ENCODE results near the gene GHSR.

Gene GHSR, protein sequence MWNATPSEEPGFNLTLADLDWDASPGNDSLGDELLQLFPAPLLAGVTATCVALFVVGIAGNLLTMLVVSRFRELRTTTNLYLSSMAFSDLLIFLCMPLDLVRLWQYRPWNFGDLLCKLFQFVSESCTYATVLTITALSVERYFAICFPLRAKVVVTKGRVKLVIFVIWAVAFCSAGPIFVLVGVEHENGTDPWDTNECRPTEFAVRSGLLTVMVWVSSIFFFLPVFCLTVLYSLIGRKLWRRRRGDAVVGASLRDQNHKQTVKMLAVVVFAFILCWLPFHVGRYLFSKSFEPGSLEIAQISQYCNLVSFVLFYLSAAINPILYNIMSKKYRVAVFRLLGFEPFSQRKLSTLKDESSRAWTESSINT

DNA sequence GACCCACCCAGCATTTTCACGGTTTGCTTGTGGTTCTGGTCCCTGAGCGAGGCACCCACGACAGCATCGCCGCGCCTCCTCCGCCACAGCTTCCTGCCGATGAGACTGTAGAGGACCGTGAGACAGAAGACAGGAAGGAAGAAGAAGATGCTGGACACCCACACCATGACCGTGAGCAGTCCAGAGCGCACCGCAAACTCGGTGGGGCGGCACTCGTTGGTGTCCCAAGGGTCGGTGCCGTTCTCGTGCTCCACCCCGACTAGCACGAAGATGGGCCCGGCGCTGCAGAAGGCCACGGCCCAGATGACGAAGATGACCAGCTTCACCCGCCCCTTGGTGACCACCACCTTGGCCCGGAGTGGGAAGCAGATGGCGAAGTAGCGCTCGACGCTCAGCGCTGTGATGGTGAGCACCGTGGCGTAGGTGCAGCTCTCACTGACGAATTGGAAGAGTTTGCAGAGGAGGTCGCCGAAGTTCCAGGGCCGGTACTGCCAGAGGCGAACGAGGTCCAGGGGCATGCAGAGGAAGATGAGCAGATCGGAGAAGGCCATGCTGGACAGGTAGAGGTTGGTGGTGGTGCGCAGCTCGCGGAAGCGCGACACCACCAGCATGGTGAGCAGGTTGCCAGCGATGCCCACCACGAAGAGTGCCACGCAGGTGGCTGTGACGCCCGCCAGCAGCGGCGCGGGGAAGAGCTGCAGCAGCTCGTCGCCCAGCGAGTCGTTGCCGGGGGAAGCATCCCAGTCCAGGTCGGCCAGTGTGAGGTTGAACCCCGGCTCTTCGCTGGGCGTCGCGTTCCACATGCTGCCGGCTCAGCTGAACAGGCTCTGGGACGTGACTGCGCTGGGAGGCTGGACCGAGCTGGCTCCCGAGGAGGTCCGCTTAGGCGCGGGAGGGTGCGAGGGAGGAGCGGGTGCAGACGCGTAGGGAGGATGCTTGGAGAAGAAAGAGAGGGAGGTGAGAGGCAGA lies at the start of gene GHSR:
GHSR (minus strand) TSS at position 846 of the 969 bp plus-strand sequence; CDS start at position 803, 43 bp downstream.
- DNase-seq: no peak

DNA sequence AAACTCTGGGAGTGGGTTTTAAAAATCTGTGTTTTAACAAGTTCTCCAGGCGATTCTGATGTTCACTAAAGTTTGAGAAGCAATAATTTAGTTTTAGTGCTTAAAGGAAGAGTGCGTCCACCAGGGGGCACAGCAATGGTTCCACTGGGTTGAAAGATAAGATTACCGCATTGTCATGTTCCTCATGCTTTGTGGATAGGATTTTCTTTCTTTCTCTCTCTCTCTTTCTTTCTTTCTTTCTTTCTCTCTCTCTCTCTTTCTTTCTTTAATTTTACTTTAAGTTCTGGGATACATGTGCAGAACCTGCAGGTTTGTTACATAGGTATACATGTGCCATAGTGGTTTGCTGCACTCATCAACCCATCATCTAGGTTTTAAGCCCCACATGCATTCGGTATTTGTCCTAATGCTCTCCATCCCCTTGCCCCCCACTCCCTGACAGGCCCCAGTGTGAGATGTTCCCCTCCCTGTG lies 42.0 kb upstream of the GHSR start:
- peak; percentile 90 for DNase-seq

DNA sequence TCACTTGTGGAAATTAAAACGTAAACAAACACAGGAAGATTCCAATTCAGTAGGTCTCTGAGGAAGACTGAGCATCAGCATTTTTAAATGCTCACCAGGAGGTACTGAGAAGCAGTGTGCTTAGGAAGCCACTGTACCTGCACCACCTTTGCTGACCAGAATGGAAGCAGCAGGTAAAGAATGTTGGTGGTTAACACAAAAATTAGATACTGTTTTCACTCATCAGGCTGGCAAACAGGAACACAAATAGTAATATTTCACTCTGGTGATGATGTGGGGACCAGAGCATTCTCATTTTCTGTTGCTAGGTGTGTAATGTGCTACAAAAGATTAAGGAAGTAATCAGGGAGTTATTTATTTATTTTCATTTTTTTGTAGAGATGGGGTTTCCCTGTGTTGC lies 29.9 kb upstream of the GHSR start:
- no peak for DNase-seq

DNA sequence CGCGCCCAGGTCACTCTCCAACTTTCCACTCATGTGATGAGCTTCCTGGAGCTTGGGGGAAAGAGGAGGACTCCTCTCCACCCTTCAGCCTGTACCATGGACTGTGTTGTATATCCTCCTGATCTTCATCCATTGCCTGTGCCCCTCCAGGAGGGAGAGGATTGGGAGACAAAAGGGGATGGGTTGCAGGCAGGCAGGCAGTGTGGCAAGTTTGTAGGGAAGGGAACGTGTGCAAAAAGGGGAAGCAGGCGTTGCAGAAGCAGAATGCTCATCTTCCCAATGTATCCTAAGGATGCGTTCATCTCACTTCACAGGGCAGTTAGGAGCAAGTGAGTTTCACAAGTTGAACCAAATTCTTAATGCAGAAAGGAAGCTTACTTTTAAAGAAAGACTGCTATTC lies 28.1 kb upstream of the GHSR start:
- peak; percentile 60 for DNase-seq

DNA sequence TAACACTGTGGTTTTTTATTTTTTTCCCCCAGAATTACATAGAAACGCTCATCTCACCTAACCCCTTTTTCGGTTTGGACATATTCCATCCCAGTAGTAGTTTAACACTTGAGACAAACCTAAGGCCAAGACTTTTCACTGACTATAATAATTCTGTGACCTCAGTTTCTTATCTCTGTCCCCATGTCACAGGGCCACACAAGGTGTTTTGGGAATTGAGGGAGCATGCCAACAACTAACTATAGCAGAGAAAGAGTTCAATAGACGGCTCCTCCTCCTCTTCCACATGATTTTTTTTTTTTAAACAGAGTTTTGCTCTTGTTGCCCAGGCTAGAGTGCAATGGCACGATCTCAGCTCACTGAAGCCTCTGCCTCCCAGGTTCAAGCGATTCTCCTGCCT lies 27.4 kb upstream of the GHSR start:
- DNase-seq: no peak

DNA sequence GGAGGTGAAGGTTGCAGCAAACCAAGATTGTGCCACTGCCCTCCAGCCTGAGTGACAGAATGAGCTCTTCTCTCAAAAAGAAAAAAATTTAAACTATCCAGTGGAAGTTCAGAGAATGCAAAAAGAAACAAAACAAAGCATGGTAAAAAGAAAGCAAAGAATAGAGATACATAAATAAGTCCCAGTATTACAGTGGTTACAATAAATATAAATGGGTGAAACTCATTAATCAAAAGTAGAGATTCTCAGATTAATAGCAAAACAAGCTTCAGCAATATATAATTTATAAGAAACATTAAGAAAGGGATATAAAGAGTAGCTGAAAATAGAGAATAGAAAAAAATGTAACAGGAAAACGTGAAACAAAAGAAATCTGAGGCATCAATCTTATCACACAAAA lies 23.6 kb upstream of the GHSR start:
- DNase-seq: no peak

DNA sequence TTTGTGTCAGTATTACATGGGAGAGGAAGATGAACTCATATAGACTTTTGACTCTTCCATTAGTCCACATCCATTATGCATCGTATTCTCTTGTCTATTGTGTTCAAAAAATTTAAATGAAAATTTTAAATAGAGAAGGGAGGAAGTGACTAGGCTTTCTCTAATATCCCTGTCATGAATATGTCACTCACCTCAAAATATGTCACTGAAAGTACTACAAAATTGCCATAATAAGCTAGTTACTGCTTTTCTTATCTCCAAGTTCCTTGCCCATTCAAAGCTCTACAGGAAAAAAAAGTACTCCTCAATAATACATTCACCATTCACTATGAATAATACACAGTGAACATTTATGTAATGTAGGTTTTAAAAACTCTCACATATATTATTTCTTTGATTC lies 22.3 kb upstream of the GHSR start:
- DNase-seq: no peak

DNA sequence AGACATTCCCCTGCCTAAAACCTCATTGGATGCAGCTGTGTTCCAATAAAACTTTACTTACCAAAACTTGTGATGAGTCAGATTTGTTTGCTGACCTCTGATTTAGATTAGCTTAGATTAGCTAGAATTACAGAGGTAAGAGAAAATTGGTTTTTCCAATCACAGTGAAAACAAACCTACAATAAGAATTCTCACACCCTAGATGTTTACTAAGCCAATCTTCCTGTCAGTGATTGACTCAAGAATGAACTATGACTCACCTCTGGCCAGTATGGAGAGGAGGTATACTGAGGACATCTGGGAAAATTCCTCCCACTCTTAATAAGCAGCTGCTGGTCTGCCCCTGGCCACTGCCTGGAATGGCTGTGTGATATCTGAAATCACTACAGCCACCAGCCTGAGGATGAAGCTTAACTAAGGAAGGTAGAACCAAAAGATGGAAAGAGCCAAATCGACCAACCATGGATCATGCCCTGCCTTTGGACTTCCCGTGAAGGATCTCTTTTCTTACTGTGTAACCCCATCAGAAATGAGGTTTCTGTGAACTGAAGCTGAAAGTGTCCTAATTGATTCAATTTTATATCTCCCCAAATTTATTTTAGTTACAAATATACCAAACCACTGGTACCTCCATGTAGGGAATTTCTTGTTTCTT lies 19.0 kb upstream of the GHSR start:
- peak; percentile 64 for DNase-seq

DNA sequence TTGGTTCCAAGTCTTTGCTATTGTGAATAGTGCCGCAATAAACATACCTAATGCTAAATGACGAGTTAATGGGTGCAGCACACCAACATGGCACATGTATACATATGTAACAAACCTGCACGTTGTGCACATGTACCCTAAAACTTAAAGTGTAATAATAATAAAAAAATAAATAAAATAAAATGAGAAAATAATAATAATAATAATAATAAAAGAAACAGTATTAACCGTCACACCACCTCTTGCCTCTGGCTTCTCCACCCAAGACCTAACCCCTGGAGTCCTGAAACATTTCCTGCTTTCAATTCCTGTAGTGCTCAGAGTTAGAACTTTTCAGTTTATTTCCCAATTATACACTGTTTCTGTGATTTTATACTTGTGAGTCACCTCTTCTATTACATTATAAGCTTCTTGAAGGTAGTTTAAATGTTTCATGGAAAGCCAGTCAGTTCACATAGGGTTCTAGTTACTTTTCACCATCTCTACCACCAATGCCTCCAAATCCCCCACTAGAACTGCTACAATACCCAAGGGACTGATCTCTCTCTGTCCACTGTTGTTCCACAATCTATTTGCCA lies 18.4 kb upstream of the GHSR start:
- DNase-seq: peak; percentile 28

DNA sequence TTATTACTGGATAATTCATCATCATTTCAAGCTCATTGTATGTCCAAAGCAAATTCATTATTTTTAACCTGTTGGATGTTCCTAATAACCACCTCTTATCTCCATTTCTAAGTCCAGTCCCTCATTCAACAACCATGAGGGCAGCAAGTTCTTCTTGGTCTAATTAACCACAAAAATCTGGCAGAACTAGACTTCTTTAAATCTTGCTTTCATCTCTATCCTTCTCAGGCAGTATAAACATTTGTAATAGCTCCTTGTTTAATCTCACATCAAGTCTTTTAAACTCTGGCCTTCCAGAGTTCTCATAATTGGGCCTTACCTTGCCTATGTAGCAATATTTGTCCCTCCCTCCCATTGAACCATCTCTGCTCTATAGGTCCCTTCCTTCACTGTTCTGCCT lies 17.0 kb upstream of the GHSR start:
- no peak for DNase-seq

DNA sequence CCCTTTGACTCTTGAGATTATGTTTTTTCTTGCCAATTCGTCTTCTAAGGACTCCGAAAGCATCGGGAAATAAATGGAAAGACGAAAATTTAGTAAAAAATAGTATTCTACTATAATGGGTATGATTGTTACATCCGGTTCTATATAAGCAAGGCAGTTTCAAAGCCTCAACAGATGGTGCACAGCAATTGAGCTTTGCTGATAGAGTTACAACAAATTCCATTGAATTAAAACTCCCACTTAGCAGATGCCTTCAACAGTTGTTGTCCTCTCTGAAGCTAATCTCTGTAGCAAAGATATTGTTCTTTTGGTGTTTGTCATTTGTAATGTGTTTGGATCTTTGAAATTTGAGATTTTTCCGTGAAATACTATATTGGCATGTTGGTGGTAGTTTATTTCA lies 16.1 kb upstream of the GHSR start:
- DNase-seq: no peak

DNA sequence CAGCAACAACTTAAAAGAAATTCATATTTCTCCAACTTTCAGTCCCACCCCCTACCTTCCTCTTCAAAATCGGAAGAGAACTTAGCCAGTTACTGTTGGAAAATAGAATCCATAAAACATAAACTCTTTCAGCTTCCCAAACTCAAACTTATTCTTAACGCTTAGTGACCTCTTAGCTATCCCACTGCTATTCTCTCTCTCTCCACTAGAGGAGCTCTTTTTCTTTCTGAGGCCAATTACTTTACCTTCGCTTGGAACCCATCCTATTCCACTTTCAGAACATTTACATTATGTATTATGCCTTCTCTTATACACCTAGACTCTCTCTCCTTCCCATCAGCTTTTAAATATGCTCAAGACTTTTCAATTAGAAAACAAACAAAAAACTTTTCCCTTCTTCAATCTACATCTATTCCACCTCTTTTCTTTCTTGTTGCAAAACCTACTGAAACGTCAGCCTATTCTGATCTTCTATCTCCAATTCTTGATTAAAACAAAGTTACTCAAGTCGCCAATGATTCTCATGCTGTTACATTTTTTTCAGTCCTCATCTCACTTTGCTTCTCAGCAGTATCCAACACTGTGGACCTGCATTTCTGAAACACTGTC lies 13.4 kb upstream of the GHSR start:
- DNase-seq: peak; percentile 60

DNA sequence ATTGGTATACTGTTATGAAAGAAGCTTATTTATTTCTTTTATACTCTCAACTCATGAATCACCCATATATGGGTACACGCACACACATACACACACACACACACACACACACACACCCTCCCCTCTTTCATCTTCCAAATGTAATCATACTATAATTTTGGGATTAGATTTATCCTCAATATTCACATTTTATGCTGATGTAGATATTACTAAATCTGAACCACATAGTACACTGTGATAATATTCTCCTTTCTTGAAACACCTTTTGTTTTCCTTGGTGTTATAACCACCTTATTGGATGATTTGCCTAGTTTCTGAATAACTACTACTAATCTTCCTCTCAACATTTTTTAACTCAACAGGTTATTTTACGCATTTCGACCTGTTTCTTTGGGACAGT lies 8.1 kb upstream of the GHSR start:
- DNase-seq: no peak

DNA sequence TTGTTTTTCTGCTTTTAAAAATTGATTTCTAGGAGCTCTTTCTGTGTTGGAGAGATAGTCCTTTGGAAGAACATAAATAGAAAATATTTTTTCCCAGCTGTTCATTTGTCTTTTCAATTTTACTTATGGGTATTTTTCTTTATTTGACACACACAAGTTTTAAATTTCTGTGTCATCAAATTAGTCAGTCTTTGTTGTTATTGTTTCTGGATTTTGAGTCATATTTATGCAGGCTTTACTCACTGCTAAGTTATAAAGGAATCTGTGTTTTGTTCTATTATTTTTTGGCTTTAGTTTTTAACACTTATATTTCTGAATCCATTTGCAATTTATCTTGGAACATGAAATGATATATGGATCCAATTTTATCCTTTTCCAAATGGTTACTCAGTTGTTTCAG lies 5.9 kb upstream of the GHSR start:
- no peak for DNase-seq

DNA sequence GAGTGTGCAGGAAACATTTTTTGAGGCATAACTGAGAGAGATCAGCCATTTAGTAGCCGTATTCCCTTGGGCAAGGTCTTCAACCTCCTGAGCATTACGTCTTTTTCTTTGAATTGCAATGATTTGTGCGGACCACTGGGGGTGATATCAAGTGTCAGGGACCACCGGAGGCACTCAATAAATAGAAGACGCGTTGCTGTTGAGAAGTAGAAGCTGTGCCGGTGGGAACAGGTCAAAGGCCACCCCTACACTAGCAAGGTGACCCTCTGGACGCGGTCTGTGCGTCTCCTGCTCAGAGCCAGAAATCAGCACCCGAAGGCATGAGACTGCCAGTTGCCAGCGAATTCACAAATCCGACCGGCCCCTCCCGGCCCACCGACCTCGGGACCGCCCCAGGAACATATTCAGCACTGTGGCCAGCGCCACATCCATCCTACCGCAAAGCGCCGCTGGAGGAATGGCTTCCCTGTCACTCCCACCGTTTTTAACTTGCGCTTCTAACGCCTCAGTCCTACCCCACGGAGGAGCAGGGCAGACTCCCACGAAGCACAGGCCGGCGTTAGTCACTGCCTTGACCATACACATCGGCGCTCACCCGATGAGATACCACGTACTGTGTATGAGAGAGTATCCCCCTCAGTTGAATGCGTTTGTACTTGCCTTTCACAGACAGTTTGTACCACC lies 1.4 kb upstream of the GHSR start:
- DNase-seq: peak; percentile 15

DNA sequence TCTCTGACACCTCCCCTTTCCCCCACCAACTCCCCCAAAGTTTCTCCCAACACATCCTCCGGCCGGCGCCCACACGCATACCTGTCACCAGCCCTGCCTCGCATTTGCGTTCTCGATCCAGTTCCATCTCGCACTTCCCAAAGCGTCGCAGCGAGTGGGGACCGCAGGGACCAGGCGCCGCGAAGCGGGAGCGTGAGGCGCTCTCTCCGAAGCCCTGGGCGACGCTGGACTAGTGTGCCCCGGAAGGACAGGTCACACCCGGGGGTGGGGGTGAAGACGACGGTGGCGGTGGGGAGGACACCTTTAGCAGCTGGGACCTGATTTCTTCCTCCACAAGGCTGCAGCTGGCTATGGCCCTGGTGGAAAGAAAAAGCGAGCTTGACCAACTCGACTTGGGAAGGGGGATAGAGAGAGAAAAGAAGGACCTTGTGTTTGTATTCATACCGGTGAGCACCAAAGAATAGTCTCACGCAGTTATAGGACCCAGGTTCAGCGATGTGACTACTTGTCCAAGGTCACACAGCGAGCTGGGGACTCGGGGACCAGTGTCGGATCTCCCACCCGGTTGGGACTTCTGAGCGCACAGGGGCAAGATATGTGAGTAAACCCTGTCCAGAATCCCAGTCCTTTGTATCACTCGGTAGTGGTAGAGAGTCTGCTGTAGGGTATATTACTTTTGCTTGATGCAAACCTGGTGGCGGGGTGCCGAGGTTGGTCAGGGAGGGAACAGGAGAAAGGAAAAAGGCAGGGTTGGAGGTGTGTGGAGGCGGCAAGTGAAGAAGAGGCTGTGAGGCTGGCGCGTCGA lies 607 bp upstream of the GHSR start:
- no peak for DNase-seq

DNA sequence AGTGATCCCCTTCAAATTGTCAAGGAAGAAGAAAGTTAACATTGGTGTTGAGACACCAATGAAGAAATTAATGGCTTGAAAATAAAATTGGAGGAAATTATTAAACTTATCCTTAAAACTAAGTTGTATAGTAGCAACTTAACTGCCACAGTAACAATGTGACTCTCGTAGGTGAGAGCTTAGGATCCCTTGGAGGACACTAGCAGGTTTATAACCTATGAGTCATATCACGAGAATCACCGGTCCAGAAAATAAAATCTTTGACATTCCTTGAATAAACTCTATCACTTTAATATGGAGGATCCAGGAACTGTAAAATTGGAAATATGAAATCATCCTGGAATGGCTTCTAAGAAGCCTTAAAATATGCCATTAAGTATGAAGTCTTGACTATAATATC lies 2.1 kb downstream of the GHSR start:
- DNase-seq: no peak

DNA sequence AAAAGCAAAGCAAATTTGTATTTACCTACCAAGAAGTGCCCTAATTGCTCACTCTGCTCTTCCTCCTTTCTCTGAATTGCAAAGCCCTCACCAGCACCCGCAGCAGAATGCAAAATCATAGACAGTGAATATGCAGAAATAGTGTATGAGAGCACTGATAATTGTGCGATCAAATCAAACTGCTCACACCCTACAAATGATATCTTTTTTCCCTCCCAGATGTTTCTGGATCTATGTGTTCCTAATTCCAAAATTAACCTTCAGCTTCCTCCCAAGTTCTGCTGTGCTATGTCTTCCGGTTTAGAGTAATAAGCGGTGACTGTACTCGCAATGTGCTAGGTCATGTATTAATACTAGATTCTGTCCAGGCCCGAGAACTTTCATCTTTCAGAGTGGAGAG lies 3.4 kb downstream of the GHSR start:
- peak; percentile 8 for DNase-seq

DNA sequence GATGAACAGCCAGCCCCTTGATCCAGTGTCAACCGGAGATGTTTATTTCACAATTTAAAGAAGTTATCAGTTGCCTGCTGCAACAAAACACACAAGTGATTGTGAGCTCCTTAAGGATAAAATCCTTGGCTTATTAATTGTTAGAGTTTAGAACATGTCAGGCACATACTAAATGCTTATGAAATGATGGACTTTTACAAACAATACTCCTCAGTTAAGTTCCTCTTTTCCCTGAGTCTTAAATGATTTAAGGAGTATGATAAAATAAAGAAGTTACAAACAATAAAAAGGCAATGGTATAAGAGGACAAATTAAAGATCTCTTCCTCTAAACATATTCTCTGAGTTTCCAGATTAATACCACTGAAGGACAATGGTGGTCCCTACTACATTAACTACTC lies 5.7 kb downstream of the GHSR start:
- DNase-seq: peak; percentile 32

DNA sequence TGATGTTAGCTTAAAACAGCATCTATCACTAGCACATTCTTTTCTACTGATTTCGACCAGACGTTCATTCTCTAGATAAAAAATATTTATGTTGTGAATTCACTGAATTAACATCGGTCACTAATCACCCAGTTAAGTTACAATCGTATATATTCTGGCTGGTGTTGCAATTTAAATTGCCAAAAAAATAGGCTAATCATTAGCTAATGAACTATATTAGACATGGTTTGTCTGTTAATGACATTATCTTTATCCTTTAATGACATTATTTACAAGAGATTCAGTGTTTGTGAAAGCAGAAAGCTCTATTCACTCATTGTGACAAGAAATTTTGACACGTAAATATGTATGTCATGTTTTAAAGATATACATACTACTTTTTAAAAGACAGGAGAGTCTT lies 6.7 kb downstream of the GHSR start:
- DNase-seq: no peak

DNA sequence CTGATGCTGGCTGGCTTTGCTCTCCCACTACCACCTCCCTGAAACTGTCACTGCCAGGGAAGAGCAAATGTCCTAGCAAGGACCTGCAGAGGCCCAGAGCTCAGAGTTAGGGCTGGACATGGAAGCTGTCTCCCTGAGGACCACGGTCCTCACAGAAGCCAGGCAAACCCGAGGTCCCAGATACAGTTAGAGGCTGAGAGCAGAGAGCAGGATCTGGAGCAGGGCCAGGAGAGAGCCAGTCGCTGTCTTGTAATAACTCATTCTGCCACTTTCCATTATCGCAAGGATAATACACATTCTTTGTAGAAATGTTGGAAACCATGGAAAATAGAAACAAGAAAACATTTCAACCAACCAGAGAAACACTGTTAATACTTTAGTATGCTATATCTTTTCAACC lies 10.1 kb downstream of the GHSR start:
- no peak for DNase-seq
